Measurements from ENCODE around the gene SCAMP4. TPM values are rescaled to one million over a fixed set of nuclear protein-coding genes. Genes with fewer than 3 reads are reported as not detected.
A peak's percentile ranks its signal among the peaks of the same experiment; 100 is the strongest.

SCAMP4 gene
- total and polyA plus RNA-seq, 9 of the 15 experiments (the other 6 are each of a cell fraction or from before 2014, with no cell fraction given) = 0.81 to 45.9 (median 12.8) TPM

DNA sequence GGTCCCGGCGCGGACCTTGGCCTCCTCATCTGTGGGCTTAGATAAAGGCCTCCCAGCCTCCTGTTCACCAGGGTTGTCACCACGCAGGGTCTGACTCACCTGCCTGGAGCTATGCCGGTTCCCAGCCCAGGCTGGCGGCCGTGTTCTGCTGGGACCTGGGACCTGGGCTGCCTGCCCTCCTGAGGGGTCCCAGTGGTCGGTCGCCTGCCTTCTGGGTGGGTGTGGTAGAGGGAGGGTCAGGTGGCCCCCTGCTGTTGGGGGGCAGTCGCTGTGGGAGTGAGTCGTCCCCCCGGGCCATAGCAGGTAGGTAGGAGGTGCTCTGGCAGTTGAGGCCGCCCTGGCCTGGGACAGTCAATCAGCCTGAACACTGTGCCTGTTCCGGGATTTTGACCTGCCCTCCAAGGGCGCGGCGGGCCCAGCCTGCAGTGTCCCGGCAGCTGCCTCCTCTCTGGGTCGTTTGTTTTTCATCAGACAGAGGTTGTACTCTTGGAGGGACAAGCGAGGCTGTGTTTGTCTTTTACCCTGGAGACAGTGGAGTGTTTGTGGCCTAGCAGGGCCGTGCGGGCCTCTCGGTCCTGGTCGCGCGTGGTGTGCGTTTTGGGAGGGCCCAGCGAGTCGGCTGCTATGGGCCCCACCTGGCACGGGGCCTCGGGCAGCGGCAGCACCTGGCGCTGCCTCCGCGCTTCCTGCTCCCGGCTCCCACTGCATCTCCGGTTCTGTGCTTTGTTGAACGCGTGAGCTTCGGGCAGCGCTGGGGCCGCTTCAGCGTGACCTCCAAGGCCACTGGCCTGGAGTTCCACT is 2.6 kb downstream of the SCAMP4 start (continued):
- no peak for TF ChIP-seq DDX20 (tag; IDR thresholded peaks at IDR 0.05; ENCODE audit: low read depth)
- TF ChIP-seq, protein P1, sequence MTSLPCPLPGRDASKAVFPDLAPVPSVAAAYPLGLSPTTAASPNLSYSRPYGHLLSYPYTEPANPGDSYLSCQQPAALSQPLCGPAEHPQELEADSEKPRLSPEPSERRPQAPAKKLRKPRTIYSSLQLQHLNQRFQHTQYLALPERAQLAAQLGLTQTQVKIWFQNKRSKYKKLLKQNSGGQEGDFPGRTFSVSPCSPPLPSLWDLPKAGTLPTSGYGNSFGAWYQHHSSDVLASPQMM (CRISPR knock-in tag; IDR thresholded peaks at IDR 0.05) = no peak
- TF ChIP-seq ZNF445 (CRISPR knock-in tag; IDR thresholded peaks at IDR 0.05; ENCODE audit: low read depth) = no peak
- TF ChIP-seq RFX1 (IDR thresholded peaks at IDR 0.05) = no peak
- TF ChIP-seq, protein P2, sequence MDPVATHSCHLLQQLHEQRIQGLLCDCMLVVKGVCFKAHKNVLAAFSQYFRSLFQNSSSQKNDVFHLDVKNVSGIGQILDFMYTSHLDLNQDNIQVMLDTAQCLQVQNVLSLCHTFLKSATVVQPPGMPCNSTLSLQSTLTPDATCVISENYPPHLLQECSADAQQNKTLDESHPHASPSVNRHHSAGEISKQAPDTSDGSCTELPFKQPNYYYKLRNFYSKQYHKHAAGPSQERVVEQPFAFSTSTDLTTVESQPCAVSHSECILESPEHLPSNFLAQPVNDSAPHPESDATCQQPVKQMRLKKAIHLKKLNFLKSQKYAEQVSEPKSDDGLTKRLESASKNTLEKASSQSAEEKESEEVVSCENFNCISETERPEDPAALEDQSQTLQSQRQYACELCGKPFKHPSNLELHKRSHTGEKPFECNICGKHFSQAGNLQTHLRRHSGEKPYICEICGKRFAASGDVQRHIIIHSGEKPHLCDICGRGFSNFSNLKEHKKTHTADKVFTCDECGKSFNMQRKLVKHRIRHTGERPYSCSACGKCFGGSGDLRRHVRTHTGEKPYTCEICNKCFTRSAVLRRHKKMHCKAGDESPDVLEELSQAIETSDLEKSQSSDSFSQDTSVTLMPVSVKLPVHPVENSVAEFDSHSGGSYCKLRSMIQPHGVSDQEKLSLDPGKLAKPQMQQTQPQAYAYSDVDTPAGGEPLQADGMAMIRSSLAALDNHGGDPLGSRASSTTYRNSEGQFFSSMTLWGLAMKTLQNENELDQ (CRISPR knock-in tag; IDR thresholded peaks at IDR 0.05; ENCODE audit: borderline replicate concordance) = no peak
- no peak for TF ChIP-seq CC2D1A (IDR thresholded peaks at IDR 0.05)
- TF ChIP-seq PHTF2 (CRISPR knock-in tag; IDR thresholded peaks at IDR 0.05) = no peak

DNA sequence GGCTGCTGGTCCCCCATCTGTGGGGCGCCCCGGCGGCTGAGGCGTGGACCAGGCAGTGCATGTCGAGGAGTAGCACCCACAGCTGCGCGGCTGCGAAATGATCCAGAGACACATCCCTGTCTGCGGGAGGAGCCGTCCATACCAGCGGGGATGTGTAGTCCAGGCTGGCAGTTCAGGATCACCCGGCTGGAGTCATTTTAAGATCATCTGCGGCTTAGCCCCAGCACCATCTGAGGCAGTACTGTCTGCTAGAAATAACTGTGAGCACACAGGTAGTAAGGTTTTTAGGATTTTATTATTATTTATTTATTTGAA is 3.1 kb downstream of the SCAMP4 start:
- DNase-seq (ENCODE audit: extremely low read depth in 1 of 4, low spot score in 3 of 4) (no peak), FAIRE-seq (no peak), ATAC-seq (no peak)
- ChIA-PET CTCF (ENCODE audit: low intra/inter-chr PET ratio) (no interaction called here), POLR2A (no interaction called here)
- Histone ChIP-seq H4K20me1 (replicated peaks; ENCODE audit: control insufficient read depth, insufficient read depth, low read length) (no peaks in the 10 kb centered on the region; the same call in 1 of the 2 replicates), H3K36me3 (ENCODE audit: control insufficient read depth, insufficient read depth, low read length) (peaks cover 40% of the 10 kb centered on the region; the same call in 1 of the 3 replicates), H3K27me3 (ENCODE audit: control insufficient read depth in 2 of 2, insufficient read depth in 2 of 2, low read length in 2 of 2) (no peaks in the 10 kb centered on the region), H3K79me2 (ENCODE audit: control insufficient read depth, insufficient read depth, low read length) (peaks cover 75% of the 10 kb centered on the region), H3K27ac (ENCODE audit: extremely low read depth, low read depth, low read length) (no peak overlapping the region), H3K4me1 (replicated peaks in 1 of 2; ENCODE audit: control insufficient read depth in 2 of 2, insufficient read depth in 2 of 2, low read length in 2 of 2) (peaks cover 16 to 62% of the 10 kb centered on the region in 2 experiments; a peak in 4 of 5 replicates), H3K9me1 (ENCODE audit: control insufficient read depth, insufficient read depth, low read length) (no peaks in the 10 kb centered on the region), H3K9me3 (replicated peaks; ENCODE audit: control insufficient read depth, insufficient read depth, low read depth, low read length) (no peaks in the 10 kb centered on the region), H2AFZ (ENCODE audit: low read depth, low read length) (no peak overlapping the region), H3K9ac (ENCODE audit: insufficient read depth in 1 of 2, low read depth in 2 of 2, low read length in 2 of 2) (peak overlapping the region in 1 of 2 experiments; percentile 89; a peak in 2 of 4 replicates), H3K4me2 (ENCODE audit: insufficient read depth, low read length) (no peak overlapping the region), H3K4me3 (no peak overlapping the region)
- intact Hi-C loops (cut with micrococcal nuclease) = no loop called here
- WGBS (ENCODE audit: insufficient coverage, low coverage, missing lambda C conversion rate) = 93% methylated on average over 8 of the region's 13 CpGs
- no TSS peak for BruUV-seq (replicated peaks)
- TF ChIP-seq RBFOX2 (IDR thresholded peaks at IDR 0.05; ENCODE audit: low read depth, low read length) (peak; percentile 13), PML (IDR thresholded peaks at IDR 0.05; ENCODE audit: low read length) (no peak)
- in situ Hi-C loops (cut with MboI) = no loop called here

Data from K562 (cell line).